Anterior cingulate cortex (tissue), 58 donors: ENCODE data around the gene SOX1.

Experiments
- DNase-seq, 58 donors: peaks; one replicate each; lab custom pipeline; 2025; lab: John Stamatoyannopoulos, UW

Gene SOX1

DNA sequence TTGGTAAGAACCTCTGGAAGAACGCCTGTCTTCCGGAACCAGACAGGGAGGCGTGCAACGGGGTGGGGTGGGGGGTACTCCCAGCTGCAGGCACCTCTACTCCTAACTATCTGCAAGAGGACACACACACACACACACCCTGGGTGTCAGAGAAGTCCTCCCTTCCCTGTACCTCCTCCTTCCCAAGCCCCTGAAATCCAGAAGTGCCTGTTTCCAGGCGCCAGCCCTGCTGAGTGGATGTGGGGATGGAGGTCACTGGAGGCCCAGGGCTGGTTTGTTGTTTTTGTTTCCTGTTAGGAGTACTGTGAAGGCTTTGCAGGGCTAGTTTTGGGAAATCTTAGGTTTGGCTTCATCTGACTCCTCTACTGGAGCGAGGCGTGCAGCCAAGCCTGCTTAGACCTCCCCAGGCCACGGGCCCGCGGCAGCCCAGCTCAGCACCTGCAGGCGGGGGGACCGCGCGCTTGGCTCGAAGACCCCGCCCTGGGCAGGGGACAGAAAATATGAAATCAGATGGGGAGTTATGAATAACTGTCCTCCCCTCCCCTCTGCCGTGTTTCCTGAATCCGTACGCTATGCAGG lies 36.4 kb downstream of the SOX1 start:
- no peak for DNase-seq

DNA sequence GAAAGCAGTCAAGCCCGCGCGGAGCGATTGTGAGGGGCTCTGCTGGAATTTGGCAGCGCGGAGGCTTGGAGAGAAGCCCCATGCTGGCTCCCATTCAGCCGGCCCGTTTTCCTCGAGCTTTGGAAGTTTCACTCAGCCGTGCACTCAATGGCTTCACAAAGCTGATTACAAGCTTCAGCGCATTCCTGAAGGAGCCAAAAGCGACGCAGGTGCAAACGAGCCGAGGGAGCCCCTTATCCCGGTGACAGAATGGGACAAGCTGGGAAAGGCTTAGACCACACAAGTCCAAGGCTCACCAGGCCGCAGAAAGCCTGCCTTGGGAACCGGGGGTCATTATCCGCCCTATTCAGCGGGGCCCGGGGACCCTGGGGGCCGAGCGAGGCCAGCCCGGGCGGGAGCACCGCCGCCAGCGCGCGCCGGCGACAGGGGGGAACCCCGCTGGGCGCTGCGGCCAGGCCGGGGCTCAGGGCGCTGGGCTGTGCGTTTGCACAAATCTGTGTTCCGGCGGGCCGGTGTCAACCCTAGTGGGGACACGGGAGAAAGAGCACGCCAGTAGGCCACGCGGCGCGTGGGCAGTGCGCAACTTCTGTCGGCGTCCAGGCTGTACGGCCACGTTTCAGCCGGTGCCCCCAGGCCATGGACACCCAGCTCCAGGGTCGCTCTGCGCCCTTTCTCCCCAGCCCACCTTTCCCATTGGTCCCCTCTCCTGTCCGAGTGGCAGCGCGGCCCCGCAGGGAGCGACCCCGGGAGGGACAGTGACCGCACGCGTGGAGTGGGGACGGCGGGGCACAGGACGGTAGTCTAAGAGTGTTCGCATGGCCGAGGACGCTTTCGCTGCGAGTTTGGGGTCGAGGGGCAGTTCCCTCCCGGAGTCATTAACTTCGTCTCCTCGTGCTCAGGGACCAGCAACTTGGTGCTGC lies 37.3 kb downstream of the SOX1 start:
- DNase-seq, result peak in 42 of 58 donors; percentile 6 to 78 (median 36)

DNA sequence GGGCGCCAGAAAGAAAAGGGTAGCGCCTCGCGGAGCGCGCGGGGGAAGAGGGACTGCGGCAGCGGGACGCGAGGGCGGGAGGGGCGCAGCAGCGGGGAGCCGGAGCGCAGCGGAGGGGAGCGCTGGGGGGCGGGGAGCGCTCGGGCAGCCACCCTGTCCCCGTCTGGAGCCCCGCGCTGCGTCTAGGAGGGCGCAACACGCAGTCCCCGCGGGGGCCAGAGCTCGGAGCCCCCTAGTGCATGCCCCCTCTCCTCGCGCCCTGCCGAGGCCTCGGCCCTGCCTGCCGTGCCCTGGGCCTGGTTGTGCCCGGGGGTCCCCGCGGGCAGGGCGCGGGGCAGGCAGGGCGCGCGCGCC lies 37.9 kb downstream of the SOX1 start:
- no peak for DNase-seq

DNA sequence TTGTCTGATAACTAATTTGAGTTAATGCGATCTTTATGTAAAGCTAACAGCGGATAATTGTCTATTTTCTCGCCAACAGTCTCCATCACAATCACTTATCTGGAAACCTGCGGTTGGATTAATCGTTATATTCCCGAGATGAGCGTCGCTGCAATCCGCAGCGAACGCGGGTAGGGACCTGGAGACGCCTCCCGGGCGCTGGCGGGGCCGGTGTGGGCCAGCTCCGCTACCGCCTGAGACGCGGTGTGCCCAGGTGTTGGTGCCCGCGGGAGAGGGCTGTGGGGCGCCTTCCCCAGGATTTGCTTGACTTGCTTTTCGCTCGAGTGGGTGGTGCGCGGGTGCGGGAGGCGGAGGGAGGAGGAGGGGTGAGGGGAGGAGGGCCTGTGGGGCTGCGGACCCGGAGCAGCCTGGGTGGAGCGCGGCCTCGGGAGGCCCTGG lies 38.3 kb downstream of the SOX1 start:
- DNase-seq, result no peak

DNA sequence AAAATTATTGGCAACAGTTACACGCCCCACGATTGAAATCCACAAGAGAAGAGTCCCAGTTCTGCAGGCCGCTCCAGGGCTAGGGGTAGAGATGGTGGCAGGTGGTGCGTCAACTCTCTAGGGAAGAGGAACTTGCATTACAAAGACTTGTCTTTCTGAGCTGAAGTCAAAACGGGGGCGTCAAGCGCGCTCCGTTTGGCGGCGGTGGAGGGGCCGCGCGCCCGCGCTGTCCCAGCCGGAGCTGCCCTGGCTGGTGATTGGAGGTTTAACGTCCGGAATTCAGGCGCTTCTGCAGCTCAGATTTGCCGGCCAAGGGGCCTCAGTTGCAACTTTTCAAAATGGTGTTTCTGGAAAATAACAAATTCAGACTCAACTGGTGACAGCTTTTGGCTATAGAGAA lies 38.9 kb downstream of the SOX1 start:
- DNase-seq, result no peak

DNA sequence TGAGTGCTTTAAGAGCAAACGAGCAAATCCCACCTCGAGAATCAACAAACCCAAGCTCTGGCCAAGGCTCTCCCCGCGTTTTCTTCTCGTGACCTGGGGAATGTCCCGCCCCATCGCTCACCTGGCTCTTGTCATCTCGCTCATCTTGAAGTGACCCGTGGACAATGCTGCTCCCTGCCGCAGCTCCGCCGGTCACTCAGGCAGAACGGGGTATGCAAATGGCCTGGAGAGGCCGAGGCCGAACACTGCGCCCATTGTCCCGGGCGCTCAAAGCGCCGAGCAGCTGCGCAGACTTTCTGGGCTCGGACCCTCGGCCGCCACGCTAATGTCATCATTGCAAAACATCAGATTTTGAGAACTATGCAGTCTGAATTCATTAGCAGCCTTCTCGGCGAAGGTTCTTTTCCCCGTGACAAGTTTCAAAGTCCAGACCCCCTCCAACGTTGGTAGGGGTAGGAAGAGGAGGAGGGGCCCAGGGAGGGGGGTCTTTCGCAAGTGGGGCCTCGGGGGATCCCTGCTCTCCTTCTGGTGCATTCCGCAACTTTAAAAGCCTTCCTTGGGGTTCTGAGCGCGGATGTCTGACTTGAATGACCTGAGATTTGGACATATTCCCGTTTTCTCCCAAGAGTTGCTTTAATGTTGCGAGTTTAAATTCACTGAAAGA lies 39.7 kb downstream of the SOX1 start:
- DNase-seq, result peak in 39 of 58 donors; percentile 5 to 70 (median 38)

DNA sequence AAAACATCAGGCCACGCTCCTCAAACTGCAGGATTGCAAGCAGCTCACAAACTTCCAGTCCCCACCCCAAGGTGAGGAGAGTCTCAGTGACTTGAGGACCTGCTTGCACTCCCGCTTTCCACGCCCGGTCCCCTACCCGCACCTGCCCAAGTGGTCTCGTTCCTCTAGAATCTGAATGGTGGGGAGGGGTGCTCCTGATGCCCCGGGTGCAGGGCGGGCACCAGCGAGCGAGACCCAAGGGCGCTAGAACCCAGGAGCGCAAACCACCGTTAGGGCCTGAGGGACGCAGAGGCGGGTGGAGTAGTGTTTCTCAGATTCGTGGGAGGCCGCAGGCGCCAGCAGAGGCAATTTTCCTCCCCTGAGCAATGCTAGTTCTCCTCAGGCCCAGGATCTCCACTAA lies 40.3 kb downstream of the SOX1 start:
- no peak for DNase-seq

DNA sequence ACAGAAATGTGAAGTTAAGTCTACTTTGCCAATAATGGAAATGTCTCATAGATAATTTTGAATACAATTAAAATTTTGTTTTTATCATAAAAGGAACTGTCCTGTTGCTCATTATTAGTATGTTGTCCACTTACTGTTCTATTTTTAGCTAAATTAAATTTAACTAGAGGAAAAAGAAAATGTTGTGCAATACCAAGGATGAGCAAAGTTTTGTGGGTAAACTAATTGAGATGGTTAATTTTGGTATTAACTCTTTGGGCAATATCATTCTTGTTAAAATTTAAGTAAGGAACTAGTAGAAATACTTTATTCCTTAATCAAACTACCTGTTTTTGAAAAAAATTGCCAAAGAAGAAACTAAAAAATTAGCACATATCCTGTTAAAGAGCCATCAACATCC lies 43.5 kb downstream of the SOX1 start:
- DNase-seq, result no peak

DNA sequence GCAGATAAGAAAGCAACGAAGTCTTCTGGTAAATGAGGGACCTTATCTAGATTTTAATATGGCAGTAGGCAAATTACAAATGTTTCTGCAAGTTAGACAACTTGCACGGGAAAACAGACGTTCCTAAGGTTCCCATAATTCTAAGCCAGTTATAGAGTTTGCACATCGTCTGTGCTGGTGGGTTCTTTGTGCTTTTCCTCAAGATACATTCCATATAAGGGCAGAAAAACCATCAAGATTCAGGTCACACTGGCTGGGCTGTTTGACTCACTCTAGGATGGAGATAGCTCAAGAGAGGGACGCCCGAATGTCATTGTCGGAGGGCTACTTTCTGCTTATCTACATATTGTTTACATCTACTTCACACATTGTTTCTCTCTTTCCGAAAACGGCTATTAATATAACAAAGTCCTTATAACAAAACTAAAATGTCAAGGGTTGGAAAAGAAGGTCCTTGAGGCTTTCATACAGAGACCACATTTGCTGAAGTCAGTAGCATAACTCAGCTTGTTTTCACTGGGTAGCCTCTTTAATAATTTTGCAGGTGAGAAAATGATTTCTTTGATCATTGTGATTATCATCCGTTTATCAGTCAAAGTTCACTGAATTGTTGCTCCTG lies 44.4 kb downstream of the SOX1 start:
- no peak for DNase-seq

DNA sequence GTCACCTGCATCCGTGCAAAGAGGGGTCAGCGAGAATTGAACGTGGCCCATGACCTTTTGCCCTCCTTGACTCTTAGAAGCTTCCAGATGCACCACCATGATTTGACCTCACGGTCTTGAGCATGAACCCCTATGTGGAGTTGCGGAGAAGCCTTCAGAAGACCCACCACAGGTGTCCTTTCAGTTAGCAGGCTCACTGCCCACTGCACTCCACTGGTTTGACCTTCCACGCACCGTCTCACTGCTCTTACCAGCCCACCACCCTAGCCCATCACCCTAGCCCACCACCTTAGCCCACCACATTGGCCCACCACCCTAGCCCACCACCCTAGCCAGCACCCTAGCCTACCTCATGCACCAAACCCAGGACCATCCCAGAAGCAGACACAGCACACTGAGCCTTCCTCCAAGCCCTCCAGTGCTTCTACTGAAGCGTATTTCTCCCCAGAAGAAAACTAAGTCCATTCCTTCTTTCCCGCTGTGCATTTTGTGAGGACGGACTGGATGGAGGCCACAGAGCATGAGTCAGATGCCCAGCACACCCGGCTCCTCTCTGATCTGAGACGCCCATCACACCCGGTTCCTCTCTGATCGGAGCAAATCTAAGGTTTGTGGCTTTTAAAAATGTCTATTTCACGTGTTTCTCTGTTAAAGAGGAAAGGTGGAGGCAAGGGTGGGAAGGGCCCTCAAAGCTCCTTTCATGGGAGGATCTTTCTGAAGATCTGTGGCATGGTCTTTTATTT lies 45.8 kb downstream of the SOX1 start:
- DNase-seq, result no peak

DNA sequence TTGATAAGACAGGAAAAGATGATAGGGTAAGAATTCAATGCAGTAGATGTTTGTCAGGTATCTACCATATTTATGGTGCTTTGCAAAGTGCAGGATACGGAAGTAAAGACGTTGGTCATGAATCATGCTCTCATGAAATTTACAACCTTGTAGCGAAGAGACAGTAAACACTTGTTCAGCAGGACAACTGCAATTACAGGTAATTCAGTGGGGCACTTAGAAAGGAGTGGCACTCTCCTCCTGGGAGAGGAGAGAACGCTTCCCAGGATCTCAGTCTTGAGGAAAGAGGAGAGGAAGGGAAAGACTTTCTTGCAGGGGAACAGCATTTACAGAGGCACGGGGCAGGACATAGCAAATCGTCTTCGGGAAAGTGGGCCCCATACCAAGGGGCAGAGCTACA lies 46.4 kb downstream of the SOX1 start:
- no peak for DNase-seq

DNA sequence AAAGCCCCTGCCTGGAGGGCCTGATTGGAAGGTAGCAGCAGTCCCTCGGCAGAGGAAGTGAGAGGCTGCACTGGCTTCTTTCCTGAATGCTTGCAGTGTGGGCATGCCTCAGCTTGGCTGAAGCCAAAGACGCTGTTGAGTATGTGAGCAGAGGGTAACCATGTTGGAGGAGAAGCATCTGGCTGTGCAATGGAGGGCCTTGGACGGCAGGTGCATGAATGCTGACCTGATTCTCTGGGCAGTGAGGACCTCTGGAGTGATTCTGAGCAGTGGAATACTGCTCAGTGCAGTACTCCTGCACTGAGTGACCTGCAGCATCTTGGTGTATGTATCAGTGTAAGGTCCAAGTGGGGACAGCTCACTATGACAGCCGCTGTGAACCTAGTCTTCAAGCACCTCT lies 46.9 kb downstream of the SOX1 start:
- DNase-seq, result no peak

DNA sequence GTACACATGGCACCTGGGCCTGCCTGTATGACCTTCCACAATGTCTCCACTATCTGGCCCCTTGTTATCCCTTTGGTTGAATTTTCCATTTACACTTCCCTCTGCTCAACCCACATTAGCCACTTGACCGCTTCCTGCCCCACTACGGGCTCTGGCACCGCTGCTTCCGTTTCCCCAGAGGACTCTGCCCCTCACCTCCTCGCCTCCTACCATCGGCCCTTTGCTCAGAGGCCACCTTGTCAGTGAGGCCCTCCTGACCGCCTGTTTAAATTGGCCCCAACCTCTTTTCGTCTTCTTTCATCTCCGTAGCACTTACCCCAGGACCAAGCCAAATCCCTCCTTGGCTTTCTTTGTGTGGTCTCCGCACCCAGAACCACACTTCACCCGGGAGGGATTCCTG lies 47.4 kb downstream of the SOX1 start:
- DNase-seq, result no peak

DNA sequence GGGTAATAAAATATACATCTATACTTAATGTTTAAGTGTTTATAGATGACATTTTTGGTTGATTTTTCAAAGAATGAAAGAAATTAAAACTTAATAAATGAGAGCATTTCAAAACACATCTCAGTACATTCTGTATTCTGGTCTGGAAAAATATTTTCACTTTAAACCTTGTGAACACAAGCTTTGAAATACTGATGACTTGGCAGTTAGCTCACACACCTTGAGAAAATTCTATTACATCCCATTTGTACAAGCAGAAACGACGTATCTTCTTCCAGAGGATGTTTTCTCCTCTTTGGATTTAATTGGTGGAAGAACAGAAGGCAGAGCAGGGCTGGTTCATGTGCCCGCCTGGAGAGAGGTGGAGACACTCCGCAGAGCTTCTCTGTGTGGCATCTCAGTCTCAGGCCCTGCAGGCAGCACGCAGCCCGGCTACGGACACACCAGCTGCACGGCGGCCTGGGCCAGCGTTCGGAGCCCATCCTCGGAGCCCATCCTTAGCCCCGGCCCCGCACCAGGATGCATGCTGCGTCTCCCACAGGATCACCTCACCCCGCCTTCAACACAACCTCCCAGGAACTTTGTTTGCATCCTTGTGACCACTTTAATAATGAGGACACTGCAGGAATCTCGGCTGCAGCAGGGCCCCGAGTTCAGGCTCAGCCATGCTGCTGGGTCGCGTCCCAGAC lies 48.6 kb downstream of the SOX1 start:
- no peak for DNase-seq

DNA sequence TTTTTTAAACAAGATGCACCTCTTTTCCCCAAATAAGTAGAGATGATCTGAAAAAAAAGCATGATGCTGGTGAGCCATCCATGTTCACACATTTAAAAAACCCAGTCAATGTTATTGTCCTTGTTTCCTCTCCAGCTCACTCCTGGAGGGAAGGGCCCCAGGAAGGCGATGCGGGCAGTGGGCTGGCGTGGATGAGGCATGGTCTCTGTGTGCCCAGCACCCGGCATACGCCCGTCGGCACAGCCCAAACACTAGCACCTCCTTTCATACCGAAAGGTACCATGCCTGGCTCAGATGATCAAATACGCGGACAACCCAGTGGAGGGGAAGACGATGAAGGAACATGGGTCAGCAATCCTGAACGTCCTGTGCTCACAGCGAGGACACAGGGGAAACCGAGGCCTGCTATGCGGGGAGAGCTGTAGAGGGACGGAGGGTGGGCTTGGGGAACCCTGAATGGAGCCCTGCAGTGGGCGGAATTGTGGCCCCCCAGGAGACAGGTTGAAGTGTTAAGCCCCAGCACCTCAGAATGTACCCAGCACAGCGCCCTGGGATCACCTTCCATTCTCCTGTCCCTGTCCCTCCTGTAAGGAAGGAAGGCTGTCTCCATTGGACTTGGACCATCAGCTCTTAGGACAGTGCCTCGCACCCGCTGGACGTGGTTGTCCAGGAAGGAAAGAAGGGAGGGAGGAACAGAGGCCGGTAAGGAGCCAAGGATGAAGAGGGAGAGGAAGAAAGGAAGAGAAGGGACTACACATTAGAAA lies 49.4 kb downstream of the SOX1 start:
- no peak for DNase-seq

DNA sequence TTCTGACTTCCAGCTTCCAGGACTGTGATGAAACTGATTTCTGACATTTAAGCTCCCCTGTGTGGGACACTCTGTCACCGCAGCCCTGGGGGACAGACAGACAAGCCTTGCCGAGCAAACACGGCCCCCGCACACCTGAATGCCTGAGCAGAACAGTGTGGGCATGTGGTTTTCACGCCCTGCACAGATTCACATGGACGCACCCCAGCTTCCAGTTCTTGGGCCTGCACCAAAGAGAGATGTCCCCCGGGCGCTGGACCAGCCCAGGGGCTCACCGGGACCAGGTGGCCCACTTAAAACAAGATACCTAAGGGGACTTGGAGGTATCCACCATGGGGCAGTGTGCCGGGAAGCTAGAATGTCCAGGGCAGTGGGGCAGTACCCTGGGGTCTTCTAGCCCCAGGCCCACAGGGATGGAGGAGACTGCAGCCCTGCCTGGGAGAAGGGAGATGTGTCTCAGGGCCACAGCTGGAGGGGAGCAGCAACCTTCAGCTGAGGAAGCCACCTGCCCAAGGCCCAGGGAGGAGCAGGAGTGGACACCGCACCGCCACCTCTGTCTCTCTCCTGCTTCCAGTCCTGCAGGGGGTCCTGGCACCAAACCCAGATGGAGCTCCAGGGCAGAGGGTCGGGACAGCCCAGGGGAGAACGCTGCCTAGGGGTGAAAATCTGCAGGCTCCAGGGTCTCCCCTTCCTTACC lies 50.5 kb downstream of the SOX1 start:
- DNase-seq, result no peak

DNA sequence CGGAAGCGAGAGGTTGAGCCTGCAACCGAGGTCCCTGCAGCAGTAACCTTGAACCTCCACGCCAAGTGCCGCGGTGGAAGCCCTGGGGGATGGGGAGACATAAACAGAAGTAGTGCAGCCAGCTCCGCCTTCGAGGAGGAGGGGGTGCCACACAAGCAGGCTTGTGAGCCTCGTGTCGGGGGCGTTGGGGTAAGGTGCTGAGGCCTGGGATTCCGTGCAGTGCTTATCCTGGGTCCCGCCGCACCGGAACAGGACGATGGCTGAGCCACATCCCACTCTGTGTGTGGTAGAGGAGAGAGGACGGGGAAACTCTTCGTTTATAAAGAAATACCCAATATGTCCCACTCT lies 51.0 kb downstream of the SOX1 start:
- DNase-seq, result no peak

DNA sequence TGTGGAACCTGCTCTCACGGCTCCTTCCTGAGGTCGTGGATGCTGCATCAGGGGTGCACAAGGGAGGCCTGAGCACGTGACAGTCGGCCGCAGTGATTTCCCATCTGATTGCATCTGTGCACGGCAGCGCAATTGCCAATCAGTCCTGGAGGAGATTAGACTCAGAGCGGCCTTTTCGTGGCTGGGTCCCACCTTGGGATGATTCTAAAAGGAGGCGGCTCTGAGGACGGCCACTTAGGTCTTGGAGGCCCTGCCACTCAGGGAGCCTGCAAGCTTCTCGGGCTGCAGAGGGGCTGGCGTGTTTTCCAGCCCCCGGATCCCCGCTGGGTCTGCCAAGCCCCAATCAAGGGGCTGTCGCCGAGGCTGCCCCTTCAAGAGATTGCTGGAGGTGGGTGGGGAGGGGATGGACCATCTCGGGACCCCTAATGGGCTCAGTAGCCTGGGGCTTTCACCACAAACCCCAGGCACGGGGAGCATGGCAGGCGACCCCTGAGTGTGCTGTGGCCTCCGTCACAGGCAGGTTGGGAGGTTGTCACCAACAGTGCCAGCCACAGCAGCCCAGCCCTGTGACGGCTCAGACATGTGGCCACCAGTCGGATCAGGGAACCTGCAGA lies 51.6 kb downstream of the SOX1 start:
- no peak for DNase-seq
